ENCODE results near the gene CRIP1.

Gene CRIP1

GRCh38 chr14:105497671-105498429, 11.2 kb downstream of the CRIP1 start:
- TF ChIP-seq, protein P1, sequence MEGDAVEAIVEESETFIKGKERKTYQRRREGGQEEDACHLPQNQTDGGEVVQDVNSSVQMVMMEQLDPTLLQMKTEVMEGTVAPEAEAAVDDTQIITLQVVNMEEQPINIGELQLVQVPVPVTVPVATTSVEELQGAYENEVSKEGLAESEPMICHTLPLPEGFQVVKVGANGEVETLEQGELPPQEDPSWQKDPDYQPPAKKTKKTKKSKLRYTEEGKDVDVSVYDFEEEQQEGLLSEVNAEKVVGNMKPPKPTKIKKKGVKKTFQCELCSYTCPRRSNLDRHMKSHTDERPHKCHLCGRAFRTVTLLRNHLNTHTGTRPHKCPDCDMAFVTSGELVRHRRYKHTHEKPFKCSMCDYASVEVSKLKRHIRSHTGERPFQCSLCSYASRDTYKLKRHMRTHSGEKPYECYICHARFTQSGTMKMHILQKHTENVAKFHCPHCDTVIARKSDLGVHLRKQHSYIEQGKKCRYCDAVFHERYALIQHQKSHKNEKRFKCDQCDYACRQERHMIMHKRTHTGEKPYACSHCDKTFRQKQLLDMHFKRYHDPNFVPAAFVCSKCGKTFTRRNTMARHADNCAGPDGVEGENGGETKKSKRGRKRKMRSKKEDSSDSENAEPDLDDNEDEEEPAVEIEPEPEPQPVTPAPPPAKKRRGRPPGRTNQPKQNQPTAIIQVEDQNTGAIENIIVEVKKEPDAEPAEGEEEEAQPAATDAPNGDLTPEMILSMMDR (IDR thresholded peaks at IDR 0.05; ENCODE audit: low read depth, low read length) = no peak
- TF ChIP-seq EZH2phosphoT487 (IDR thresholded peaks at IDR 0.05; ENCODE audit: low read depth) = no peak
- H3K27me3 ChIP-seq (ENCODE audit: low read depth, low read length) = no peaks in the 10 kb centered on the region
- H3K9ac ChIP-seq (ENCODE audit: low read length) = no peak overlapping the region
- no peaks in the 10 kb centered on the region for H3K4me1 ChIP-seq (ENCODE audit: low read length)
- H2AFZ ChIP-seq (ENCODE audit: low read depth, low read length) = no peak overlapping the region
- H3K9me3 ChIP-seq (ENCODE audit: insufficient read depth, low read length) = no peaks in the 10 kb centered on the region
- no peaks in the 10 kb centered on the region for H4K20me1 ChIP-seq (ENCODE audit: insufficient read depth, low read length)
- no peak overlapping the region for H3K4me2 ChIP-seq (ENCODE audit: low read length)
- H3K4me3 ChIP-seq (ENCODE audit: low read length) = no peak overlapping the region
- H3K79me2 ChIP-seq (ENCODE audit: low read length) = no peaks in the 10 kb centered on the region; the same call in 1 of the 2 replicates
- peaks cover 2% of the 10 kb centered on the region for H3K36me3 ChIP-seq (replicated peaks; ENCODE audit: low read depth, low read length)
- H3K27ac ChIP-seq (ENCODE audit: low read length) = no peak overlapping the region

GRCh38 chr14:105498430-105499255, 12.0 kb downstream of the CRIP1 start:
- no peaks in the 10 kb centered on the region for H3K79me2 ChIP-seq (ENCODE audit: low read length)

DNA sequence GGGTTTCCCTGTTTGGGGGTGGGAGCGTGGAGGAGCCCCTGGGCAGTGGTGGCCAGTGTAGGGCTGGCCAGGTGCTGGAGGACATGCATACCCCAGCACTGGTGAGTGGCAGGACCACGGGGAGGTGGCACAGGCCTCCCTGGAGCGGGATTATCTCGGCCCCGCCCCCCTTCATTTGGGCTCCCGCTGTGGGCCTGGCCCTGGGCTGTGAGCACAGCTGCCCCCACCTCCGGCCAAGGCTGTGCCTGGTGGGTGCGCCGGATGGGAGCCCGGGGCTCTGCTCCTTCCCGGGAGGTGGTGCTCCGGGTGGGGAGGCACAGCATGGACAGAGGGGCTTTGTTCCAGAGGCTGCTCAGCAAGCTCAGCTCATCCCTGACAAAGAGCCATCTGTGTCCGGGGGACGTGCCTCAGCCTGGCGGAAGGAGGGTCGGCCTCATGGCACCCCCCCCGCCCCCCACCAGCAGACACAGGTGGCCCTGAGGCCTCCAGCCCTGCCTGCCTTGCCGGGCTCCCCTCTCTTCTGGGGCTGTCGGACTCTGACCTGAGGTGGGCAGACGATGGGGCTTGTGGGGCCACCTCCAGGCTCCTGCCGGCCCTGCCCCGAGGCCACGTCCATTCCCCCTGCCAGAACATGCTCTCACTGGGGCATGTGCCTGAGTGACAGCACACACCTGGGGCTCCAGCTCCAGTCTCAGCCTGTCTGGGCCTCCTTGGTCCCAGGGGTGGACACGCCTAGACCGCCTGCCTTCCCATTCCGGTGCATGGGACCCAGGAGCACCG, 12.8 kb downstream of the CRIP1 start:
- no peak overlapping the region for H3K27ac ChIP-seq (ENCODE audit: low read length)
- no peak overlapping the region for H3K4me2 ChIP-seq (ENCODE audit: low read length)
- H3K4me1 ChIP-seq (ENCODE audit: low read length) = no peaks in the 10 kb centered on the region
- TF ChIP-seq, protein P1 (IDR thresholded peaks at IDR 0.05; ENCODE audit: low read depth, low read length) = no peak
- TF ChIP-seq EZH2phosphoT487 (IDR thresholded peaks at IDR 0.05; ENCODE audit: low read depth) = no peak
- H3K79me2 ChIP-seq (ENCODE audit: low read length) = no peaks in the 10 kb centered on the region
- H3K36me3 ChIP-seq (replicated peaks; ENCODE audit: low read depth, low read length) = peaks cover 2% of the 10 kb centered on the region
- no peak overlapping the region for H3K4me3 ChIP-seq (ENCODE audit: low read length)
- no peaks in the 10 kb centered on the region for H3K27me3 ChIP-seq (ENCODE audit: low read depth, low read length)
- H3K9me3 ChIP-seq (ENCODE audit: insufficient read depth, low read length) = no peaks in the 10 kb centered on the region
- no peak overlapping the region for H2AFZ ChIP-seq (ENCODE audit: low read depth, low read length)
- H3K9ac ChIP-seq (ENCODE audit: low read length) = no peak overlapping the region
- no peaks in the 10 kb centered on the region for H4K20me1 ChIP-seq (ENCODE audit: insufficient read depth, low read length)

More at GRCh38 chr14:105498430-105499255, 12.0 kb downstream of the CRIP1 start:
- H2AFZ ChIP-seq (ENCODE audit: low read depth, low read length) = no peak overlapping the region
- TF ChIP-seq, protein P1 (IDR thresholded peaks at IDR 0.05; ENCODE audit: low read depth, low read length) = no peak
- no peak for TF ChIP-seq EZH2phosphoT487 (IDR thresholded peaks at IDR 0.05; ENCODE audit: low read depth)
- H3K36me3 ChIP-seq (replicated peaks; ENCODE audit: low read depth, low read length) = peaks cover 2% of the 10 kb centered on the region
- no peak overlapping the region for H3K4me3 ChIP-seq (ENCODE audit: low read length)
- H3K27ac ChIP-seq (ENCODE audit: low read length) = no peak overlapping the region
- H3K4me1 ChIP-seq (ENCODE audit: low read length) = no peaks in the 10 kb centered on the region
- H3K9me3 ChIP-seq (ENCODE audit: insufficient read depth, low read length) = no peaks in the 10 kb centered on the region
- H3K27me3 ChIP-seq (ENCODE audit: low read depth, low read length) = no peaks in the 10 kb centered on the region
- no peak overlapping the region for H3K4me2 ChIP-seq (ENCODE audit: low read length)
- H4K20me1 ChIP-seq (ENCODE audit: insufficient read depth, low read length) = no peaks in the 10 kb centered on the region
- H3K9ac ChIP-seq (ENCODE audit: low read length) = no peak overlapping the region

Measured in OCI-LY3 (cell line).